DND-41 (cell line): ENCODE measurements around the gene OCA2.

Source experiments
- ATAC-seq: fragments of 200-7000 bp; cut with Tn5 transposase; 3 replicates; pipeline ENCODE4 v1.9.1; 2021; ENCODE audit warnings: low read depth; ENCODE audit not compliant: insufficient read depth
- DNase-seq: peaks from one replicate; pipeline ENCODE4 v3.0.0-alpha.2; 2020
- H2AFZ ChIP-seq: 2 replicates; pipeline ENCODE4 v1.6.0; 2012; ENCODE audit warnings: low read depth, low read length
- H3K27ac ChIP-seq: 2 replicates; pipeline ENCODE4 v1.5.1; 2012; ENCODE audit warnings: low read length, inconsistent platforms
- H3K27me3 ChIP-seq: fragments of 200-600 bp; sonication (generic); 2 replicates; pipeline ENCODE4 v1.6.0; 2012; ENCODE audit warnings: low read length, mild to moderate bottlenecking, inconsistent platforms; ENCODE audit not compliant: insufficient read depth, poor library complexity
- H3K36me3 ChIP-seq: 2 replicates; pipeline ENCODE4 v1.5.1; 2012; ENCODE audit warnings: low read length, inconsistent platforms; ENCODE audit not compliant: insufficient read depth
- H3K4me1 ChIP-seq: 2 replicates; pipeline ENCODE4 v1.5.1; 2012; ENCODE audit warnings: mild to moderate bottlenecking, low read length; ENCODE audit not compliant: insufficient read depth
- H3K4me2 ChIP-seq: 2 replicates; pipeline ENCODE4 v1.6.0; 2012; ENCODE audit warnings: mild to moderate bottlenecking, moderate library complexity, low read length, inconsistent platforms; ENCODE audit not compliant: insufficient read depth
- H3K4me3 ChIP-seq, 2 experiments: fragments of 200-600 bp in 1 of 2; shearing (Covaris generic) in 1 of 2; 2 replicates each; pipeline ENCODE4 v1.5.1; 2012 to 2016; ENCODE audit warnings: inconsistent platforms in 2 of 2, low read length in 2 of 2, mild to moderate bottlenecking in 2 of 2, low read depth in 1 of 2, moderate library complexity in 1 of 2
- H3K79me2 ChIP-seq: 2 replicates; pipeline ENCODE4 v1.6.0; 2012; ENCODE audit warnings: low read length, inconsistent platforms; ENCODE audit not compliant: insufficient read depth
- H3K9ac ChIP-seq: 2 replicates; pipeline ENCODE4 v1.6.0; 2012; ENCODE audit warnings: low read depth, mild to moderate bottlenecking, inconsistent platforms, low read length, moderate library complexity
- H3K9me3 ChIP-seq: 2 replicates; pipeline ENCODE4 v1.5.1; 2012; ENCODE audit warnings: low read length, moderate library complexity, mild to moderate bottlenecking, inconsistent platforms; ENCODE audit not compliant: insufficient read depth, severe bottlenecking
- H4K20me1 ChIP-seq: 2 replicates; pipeline ENCODE4 v1.6.0; 2012; ENCODE audit warnings: low read length; ENCODE audit not compliant: insufficient read depth
- CTCF ChIP-seq: IDR thresholded peaks from 2 replicates; pipeline ENCODE4 v1.5.1; 2012; ENCODE audit warnings: borderline replicate concordance, low read length, moderate library complexity, mild to moderate bottlenecking; ENCODE audit not compliant: poor library complexity, severe bottlenecking; ENCODE audit errors: extremely low read depth
- EZH2 ChIP-seq: IDR thresholded peaks from 3 replicates; pipeline ENCODE4 v1.6.1; 2012; ENCODE audit warnings: borderline replicate concordance, low read depth, mild to moderate bottlenecking, moderate library complexity, low read length, inconsistent platforms; ENCODE audit not compliant: severe bottlenecking

Gene OCA2

DNA sequence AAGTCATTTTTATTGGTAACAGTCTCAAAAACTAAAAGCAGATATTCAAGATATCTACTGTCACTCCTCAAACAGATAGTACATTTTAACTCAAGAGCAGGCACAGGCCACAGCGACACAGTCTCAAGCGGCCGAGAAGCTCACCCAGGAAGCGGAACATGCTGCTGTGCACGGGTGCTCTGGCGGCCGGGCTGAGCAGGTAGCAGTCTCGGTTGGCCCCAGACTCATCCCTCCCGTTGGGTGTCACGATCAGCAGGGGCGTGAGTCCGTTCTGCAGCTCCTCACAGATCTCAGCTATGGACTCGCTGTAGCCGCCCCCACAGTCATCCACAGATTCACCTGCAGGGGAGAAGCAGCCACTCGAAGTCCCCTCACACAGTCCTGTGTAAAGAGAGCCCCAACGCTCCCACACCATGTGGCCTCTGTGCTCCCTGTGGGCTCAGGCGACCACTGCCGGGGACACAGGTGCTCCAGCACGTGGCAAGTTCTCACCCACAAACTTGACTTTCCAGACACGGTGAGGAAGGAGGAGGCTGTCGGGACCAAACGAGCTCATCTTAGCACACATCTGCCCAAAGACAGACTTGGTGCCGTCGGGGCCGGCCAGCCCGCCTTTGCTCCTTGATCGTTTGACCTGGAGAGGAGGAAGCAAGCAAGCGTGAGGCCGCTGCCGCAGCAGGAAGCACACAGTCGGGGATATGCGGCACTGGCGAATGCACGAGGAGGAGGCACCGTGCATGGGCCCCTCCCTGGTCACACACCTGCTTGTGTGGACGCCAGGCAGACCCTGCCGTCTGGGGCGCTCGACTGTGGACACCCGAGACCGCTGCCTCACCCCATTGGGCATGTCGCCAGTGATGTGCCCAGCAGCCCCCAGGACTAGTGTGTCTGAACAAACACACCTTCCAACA, 17.7 kb upstream of the OCA2 start:
- Histone ChIP-seq H3K36me3 (peaks cover 91% of the 10 kb centered on the region), H3K27ac (no peak overlapping the region), H3K9me3 (no peaks in the 10 kb centered on the region), H3K4me2 (no peak overlapping the region), H3K4me1 (no peaks in the 10 kb centered on the region), H4K20me1 (no peaks in the 10 kb centered on the region; the same call in 1 of the 2 replicates), H3K9ac (no peak overlapping the region), H3K79me2 (no peaks in the 10 kb centered on the region), H3K27me3 (no peaks in the 10 kb centered on the region), H3K4me3 (no peak overlapping the region), H2AFZ (no peak overlapping the region)
- no peak for TF ChIP-seq EZH2
- no peak for TF ChIP-seq CTCF
- ATAC-seq (no peak), DNase-seq (no peak)

GRCh38 chr15:28115871-28116270, 16.8 kb upstream of the OCA2 start:
- Histone ChIP-seq H3K27ac (no peak overlapping the region), H4K20me1 (no peaks in the 10 kb centered on the region; the same call in 1 of the 2 replicates), H3K4me2 (no peak overlapping the region), H3K36me3 (peaks cover 89% of the 10 kb centered on the region), H3K4me3 (no peak overlapping the region), H2AFZ (no peak overlapping the region), H3K9ac (no peak overlapping the region), H3K79me2 (no peaks in the 10 kb centered on the region), H3K27me3 (no peaks in the 10 kb centered on the region), H3K4me1 (no peaks in the 10 kb centered on the region), H3K9me3 (no peaks in the 10 kb centered on the region)
- TF ChIP-seq CTCF (no peak), EZH2 (no peak)
- no peak for DNase-seq
- no peak for ATAC-seq

- Histone ChIP-seq H3K4me3 (no peak overlapping the region), H3K27ac (no peak overlapping the region), H3K4me2 (no peak overlapping the region), H3K9ac (no peak overlapping the region), H4K20me1 (no peaks in the 10 kb centered on the region; the same call in 1 of the 2 replicates), H3K36me3 (peaks cover 80% of the 10 kb centered on the region), H3K79me2 (no peaks in the 10 kb centered on the region), H3K27me3 (no peaks in the 10 kb centered on the region), H3K4me1 (no peaks in the 10 kb centered on the region), H3K9me3 (no peaks in the 10 kb centered on the region), H2AFZ (no peak overlapping the region)
- DNase-seq, result no peak
- no peak for ATAC-seq
- TF ChIP-seq CTCF (no peak), EZH2 (no peak)
Measured at GRCh38 chr15:28114721-28115622, 15.9 kb upstream of the OCA2 start.
